ENCODE results near the gene DNM3. TPM values are rescaled to one million over a fixed set of nuclear protein-coding genes. Genes with fewer than 3 reads are reported as not detected.
"Not testable (repeated sequence)": the region's sequence is repeated elsewhere in the genome, so short reads cannot be mapped to it uniquely, and the experiment has no call there.

Gene DNM3
- total RNA-seq, 1 donor = 2.0 TPM

DNA sequence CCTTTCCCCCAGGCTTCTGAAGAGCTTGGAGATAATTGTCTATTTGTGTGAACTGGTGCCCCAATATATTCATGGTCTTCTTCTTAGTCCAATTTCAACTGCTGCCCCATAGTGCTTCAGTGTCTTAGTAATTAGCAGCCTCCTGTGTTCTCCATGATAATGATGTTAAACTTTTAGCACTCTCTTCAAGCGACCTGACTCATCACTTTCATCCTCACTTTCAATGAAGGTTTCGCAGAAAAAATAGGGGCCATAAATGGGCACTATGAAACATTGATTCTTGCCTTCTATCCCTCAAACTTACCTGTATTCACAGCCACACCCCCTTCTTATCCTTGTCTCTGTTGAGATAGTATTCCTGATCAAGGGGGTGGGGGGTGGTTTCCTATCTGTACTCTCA is 210.6 kb downstream of the DNM3 start:
- DNase-seq (ENCODE audit: low read depth) = no peak
- TF ChIP-seq, protein P1, sequence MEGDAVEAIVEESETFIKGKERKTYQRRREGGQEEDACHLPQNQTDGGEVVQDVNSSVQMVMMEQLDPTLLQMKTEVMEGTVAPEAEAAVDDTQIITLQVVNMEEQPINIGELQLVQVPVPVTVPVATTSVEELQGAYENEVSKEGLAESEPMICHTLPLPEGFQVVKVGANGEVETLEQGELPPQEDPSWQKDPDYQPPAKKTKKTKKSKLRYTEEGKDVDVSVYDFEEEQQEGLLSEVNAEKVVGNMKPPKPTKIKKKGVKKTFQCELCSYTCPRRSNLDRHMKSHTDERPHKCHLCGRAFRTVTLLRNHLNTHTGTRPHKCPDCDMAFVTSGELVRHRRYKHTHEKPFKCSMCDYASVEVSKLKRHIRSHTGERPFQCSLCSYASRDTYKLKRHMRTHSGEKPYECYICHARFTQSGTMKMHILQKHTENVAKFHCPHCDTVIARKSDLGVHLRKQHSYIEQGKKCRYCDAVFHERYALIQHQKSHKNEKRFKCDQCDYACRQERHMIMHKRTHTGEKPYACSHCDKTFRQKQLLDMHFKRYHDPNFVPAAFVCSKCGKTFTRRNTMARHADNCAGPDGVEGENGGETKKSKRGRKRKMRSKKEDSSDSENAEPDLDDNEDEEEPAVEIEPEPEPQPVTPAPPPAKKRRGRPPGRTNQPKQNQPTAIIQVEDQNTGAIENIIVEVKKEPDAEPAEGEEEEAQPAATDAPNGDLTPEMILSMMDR (IDR thresholded peaks at IDR 0.05; ENCODE audit: insufficient read depth, low read length) = no peak
- no peak overlapping the region for H3K4me3 ChIP-seq (ENCODE audit: low read depth, low read length)

DNA sequence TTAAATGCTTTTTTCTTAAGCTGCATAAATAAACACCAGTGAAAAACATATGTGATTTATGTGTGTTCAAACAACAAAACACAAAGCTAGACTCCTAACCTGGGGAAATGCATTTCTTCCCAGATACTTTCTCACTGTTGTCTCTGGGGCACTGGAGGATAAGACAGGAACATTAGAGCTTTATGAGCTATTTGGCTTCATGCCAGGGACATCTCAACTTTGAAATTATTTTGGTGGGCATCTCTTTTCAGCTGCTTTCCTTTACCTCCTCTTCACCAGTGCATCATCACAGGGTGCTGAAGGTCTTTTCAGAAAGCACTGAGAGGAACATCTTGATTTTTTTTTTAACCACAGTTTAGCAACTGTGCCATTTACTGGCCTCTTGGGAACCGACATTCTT is 212.9 kb downstream of the DNM3 start:
- TF ChIP-seq, protein P1 (IDR thresholded peaks at IDR 0.05; ENCODE audit: insufficient read depth, low read length) = no peak
- no peak for DNase-seq (ENCODE audit: low read depth)
- H3K4me3 ChIP-seq (ENCODE audit: low read depth, low read length) = no peak overlapping the region

DNA sequence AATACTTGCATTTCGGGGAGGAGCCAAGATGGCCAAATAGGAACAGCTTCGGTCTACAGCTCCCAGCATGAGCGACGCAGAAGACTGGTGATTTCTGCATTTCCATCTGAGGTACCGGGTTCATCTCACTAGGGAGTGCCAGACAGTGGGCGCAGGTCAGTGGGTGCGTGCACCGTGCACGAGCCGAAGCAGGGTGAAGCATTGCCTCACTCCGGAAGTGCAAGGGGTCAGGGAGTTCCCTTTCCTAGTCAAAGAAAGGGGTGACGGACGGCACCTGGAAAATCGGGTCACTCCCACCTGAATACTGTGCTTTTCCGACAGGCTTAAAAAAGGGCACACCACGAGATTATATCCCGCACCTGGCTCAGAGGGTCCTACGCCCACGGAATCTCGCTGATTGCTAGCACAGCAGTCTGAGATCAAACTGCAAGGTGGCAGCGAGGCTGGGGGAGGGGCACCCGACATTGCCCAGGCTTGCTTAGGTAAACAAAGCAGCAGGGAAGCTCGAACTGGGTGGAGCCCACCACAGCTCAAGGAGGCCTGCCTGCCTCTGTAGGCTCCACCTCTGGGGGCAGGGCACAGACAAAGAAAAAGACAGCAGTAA is 214.6 kb downstream of the DNM3 start:
- H3K4me3 ChIP-seq (ENCODE audit: low read depth, low read length); DNase-seq (ENCODE audit: low read depth): not testable (repeated sequence)

DNA sequence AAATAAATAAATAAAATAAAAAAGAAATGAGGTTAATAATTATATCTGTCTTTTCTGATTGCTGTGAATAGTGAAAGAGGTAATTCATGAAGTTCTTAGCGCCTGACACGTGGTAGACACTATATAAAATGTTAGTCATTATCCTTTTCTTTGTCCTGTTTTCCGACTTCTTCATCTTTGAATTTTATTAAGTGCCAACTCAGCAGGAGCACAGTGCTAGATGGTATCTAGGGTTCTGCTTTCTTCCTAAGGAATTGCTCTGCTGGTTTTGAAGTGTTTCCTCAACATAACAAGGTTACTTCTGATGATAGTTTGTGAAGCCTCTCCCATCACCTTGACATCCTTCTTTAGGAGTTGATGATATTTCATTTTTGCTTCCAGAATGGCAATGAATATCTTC is 227.0 kb downstream of the DNM3 start:
- TF ChIP-seq, protein P1 (IDR thresholded peaks at IDR 0.05; ENCODE audit: insufficient read depth, low read length) = no peak
- no peak overlapping the region for H3K4me3 ChIP-seq (ENCODE audit: low read depth, low read length)
- no peak for DNase-seq (ENCODE audit: low read depth)

DNA sequence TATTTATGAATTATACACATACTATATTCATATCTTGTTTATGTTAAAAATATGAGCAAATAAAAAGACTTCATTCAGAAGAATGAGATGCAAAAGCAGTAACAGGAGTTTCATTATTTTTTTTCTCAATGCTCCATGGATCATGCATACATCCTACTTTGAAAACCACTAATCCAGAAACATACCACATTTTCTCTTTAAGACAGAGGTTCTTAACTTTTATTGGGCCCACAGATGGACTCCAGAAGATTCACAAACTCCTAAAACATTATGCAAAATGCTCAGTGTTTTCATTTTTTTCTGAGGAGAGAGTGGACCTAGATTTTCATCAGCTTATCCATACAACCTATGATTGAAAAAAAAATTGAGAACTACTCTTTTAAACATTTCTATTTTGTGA is 227.8 kb downstream of the DNM3 start:
- no peak overlapping the region for H3K4me3 ChIP-seq (ENCODE audit: low read depth, low read length)
- TF ChIP-seq, protein P1 (IDR thresholded peaks at IDR 0.05; ENCODE audit: insufficient read depth, low read length) = no peak
- DNase-seq (ENCODE audit: low read depth) = no peak

DNA sequence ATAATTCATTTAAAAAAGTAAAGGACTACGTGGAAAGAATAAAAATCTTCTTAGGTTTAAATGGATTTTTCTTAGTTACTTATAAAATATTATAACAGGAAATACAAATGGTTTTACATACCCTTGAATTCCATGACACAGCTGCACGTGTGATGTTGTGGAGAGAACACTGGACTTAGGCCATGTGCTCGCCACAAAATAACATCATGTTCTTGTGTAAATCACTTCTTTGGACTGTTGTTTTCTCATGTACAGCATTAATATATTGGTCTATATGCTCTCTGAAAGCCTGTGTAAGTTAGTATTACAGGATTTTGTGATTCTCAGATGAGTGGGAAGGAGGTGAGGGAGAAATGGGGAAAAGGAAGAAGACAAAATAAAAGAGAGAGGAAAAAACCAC is 228.2 kb downstream of the DNM3 start:
- TF ChIP-seq, protein P1 (IDR thresholded peaks at IDR 0.05; ENCODE audit: insufficient read depth, low read length) = no peak
- no peak for DNase-seq (ENCODE audit: low read depth)

DNA sequence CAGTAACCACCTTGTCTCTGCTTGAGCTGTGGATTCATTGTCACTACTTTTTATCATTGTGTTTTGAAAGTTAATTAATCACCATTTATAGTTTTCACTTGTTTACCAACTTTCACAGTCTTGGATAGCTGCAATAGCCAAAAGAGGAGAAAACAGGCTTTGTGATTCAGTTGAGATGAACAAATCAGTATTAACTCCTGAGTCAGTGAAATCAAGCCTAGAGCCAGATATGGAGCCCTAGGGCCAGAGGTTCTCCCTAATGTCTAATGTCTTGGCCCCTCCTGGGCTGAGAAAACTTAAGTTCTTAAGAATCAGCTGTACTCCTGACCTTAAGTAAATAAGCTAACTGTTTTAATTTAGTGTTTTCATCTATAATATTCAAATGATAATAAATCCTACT is 228.8 kb downstream of the DNM3 start:
- DNase-seq (ENCODE audit: low read depth) = no peak
- TF ChIP-seq, protein P1 (IDR thresholded peaks at IDR 0.05; ENCODE audit: insufficient read depth, low read length) = no peak
- no peak overlapping the region for H3K4me3 ChIP-seq (ENCODE audit: low read depth, low read length)

More for the DNA sequence above, 228.2 kb downstream of the DNM3 start:
- no peak overlapping the region for H3K4me3 ChIP-seq (ENCODE audit: low read depth, low read length)
